ENCODE data around the gene SEPTIN1.
A peak's percentile ranks its signal among the peaks of the same experiment; 100 is the strongest.
"Not testable (repeated sequence)": the region's sequence is repeated elsewhere in the genome, so short reads cannot be mapped to it uniquely, and the experiment has no call there.

The SEPTIN1 gene

GRCh38 chr16:30356401-30357084 lies 25.8 kb downstream of the SEPTIN1 start:
- DNase-seq: no peak

DNA sequence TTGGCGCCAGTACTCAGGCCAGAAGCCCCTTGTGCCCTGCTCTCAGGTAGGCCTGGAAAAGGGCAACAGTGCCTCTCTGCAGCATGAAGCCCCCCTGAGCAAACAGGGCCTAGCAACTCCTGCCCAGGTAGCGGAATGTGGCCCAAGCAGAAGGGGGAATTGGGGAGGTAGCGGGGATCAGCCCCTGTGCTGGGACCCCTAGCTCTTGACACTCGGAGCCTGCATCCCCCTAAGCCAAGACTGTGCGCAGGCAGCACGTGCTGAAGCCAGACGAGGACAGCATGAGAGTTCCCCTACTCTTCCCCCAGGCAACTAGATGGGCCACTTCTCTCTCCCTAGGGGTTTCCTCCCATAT lies 26.4 kb downstream of the SEPTIN1 start:
- DNase-seq: no peak

GRCh38 chr16:30355144-30355953 lies 27.0 kb downstream of the SEPTIN1 start, which contains the start of gene CD2BP2:
TSS of gene CD2BP2 (minus strand) at chr16:30355308. CDS start at chr16:30354681, 627 bp downstream.
- DNase-seq: peak; percentile 38

- DNase-seq: no peak
Measured at GRCh38 chr16:30354423-30355143, 27.8 kb downstream of the SEPTIN1 start.

DNA sequence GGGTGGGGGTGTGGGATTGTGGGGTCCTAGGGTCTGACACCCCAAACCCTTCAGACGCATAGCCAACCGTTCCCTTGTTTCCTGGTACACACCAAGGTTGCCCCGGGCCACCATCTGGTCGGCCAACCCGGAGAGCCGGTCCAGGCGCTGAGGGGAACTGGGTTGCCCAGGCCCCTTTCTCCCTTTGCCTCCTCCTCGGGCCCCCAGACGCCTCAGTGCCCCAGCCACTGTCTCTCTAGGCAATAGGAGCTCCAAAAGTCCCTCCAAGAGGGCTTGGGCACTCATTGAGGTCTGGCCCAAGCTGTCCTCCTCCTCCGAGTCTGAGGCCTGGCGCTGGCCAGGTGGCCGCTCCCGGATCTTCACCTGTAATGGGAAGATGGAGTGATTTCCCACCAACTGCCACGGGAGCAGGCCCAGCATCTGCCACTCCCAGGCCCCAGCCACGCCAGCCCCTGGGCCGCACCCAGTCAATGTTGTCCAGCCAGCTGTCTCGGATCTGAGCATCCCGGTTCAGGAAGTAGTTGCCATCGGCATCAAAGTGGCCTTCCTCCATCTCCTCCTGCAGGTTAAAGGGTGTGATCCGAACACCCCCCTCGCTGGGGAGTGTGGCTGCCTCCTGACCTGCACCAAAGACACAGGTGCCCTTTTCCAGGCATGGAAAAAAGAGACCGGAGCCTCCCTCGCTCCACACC lies 28.8 kb downstream of the SEPTIN1 start:
- no peak for DNase-seq

DNA sequence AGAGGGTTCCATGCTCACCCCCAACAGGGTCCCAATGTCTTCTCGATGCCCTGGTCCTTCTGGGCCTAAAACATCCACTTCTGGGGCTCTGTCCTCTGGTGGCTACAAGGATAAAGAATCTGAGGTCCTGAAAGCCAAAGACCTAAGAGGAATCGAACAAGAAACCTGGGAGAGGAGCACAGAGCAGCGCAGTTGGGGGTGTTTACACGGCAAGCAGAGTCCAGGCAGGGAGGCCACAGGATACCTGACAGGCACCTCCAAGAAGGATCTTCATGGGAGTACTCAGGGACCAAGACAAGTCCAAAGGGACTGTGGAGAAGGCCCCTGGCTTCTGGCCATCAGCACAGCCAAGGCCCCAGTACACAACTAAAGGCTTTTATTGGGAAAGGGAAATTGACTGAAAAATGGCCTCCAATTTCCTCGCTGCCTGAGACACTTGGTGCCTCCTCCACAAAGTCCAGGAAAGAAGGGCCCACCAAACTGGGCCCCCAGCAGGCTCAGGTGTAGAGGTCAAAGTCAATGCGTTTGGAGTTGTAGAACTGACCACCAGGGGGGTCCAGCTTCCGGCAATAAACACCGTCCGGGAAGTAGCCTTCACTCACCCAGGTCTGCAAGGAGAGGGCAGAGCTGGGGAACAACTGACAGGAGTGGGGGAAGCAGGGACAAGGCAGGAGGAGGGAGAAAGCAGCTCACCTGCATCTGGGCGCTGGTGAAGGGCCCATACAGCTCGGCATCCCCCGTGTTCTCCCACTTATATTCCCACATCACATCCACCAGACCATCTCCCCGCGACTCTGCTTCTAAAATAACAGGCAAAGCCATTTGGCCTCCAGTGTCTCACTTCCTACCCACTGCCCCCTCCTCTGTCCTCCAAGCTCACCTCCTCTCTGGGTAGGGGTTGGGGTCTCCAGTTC lies 29.6 kb downstream of the SEPTIN1 start:
- DNase-seq: no peak

- no peak for DNase-seq
Measured at GRCh38 chr16:30351586-30352419, 30.6 kb downstream of the SEPTIN1 start.

- no peak for DNase-seq
Measured at GRCh38 chr16:30351001-30351441, 31.3 kb downstream of the SEPTIN1 start.

GRCh38 chr16:30350134-30350871 lies 32.1 kb downstream of the SEPTIN1 start:
- no peak for DNase-seq

GRCh38 chr16:30349675-30350074 lies 32.7 kb downstream of the SEPTIN1 start:
- DNase-seq: no peak

- no peak for DNase-seq
Measured at GRCh38 chr16:30348929-30349328, 33.4 kb downstream of the SEPTIN1 start.

DNA sequence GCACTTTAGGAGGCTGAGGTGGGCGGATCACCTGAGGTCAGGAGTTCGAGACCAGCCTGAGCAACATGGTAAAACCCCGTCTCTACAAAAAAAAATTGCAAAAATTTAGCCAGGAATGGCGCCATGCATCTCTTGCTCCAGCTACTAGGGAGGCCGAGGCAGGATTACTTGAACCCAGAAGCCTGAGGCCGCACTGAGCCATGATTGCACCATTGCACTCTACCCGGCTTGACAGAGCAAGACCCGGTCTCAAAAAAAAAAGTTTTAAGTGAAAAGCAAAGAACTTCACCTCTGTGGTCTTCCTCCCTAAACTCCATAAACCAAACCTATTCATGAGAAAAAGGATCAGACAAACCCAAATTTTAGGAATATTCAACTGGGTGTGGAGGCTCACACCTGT lies 34.2 kb downstream of the SEPTIN1 start:
- no peak for DNase-seq

DNA sequence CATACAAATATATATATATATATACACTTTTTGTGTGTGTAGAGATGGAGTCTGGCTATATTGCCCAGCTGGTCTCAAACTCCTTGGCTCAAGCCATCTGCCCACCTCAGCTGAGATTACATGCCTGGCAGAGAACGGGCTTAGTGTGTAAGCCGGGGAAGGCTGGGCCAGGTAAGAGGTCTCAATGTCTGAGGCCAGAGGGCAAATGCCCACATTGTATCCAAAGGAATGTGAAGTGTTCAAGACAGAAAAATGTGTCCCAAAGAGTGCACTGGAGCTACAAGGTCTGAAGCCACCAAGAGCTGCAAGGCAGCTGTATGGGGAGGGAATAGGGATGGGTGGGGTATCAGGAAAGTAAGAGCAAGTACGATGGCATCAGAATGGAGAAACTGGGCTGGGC lies 36.1 kb downstream of the SEPTIN1 start:
- no peak for DNase-seq

DNA sequence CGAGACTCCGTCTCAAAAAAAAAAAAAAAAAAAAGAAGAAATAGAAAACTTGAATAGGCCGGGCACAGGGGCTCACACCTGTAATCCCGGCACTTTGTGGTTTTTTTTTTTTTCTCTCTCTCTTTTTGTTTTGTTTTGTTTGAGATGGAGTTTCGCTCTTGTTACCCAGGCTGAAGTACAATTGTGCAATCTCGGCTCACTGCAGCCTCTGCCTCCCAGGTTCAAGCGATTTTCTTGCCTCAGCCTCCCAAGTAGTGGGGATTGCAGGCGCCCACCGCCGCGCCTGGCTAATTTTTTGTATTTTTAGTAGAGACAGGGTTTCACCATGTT lies 38.9 kb downstream of the SEPTIN1 start:
- not testable (repeated sequence) for DNase-seq

DNA sequence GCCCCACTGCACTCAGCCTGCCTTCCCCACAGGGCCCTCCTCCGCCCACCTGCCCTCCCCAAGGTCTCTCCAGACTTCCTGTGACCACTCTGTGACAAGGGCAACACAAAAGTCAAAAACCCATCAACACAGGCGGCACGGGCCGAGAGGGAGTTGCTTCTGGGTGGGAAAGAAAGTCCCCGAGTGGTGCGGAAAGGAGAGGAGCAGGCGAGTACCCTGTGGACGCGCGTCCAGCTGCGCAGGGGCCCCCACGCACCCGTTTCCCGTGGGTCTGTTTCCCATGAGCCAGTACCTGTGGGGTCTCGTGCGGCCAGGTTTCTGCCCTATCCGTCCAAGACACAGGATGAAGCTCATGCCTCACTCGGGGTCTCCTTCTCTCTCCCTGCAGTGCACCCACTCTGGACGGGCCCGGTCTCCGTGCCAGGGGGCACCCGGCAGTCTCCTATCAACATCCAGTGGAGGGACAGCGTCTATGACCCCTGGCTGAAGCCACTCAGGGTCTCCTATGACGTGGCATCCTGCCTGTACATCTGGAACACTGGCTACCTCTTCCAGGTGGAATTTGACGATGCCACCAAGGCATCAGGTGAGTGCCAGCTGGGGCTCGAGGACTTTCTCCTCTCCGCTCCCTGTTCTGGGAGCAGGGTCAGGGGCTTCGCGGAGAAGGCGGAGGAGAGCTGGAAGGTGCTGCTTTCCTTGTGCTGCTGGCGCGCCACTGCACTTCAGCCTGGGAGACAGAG lies 39.4 kb downstream of the SEPTIN1 start:
- no peak for DNase-seq

GRCh38 chr16:30341971-30342370 lies 40.4 kb downstream of the SEPTIN1 start:
- DNase-seq: not testable (repeated sequence)

DNA sequence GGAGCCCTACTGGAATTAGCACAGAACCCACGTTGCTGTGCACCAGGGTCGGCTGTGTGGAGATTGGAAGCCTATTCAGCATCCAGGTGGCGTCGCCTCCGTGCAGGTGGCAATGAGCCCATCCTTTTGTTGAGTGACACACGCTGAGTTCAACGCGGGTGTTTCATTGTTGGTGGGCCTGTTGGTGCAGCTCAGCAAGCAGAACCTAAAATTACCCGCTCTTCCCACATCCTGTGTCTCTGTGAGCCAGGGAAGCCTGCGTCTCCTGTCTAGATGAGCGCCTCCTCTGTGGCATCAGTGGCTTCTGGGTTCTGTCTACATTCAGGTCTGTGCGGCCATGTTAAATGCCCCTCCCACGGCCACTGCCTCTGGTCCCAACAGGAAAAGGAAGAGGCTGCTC lies 41.7 kb downstream of the SEPTIN1 start:
- no peak for DNase-seq

DNA sequence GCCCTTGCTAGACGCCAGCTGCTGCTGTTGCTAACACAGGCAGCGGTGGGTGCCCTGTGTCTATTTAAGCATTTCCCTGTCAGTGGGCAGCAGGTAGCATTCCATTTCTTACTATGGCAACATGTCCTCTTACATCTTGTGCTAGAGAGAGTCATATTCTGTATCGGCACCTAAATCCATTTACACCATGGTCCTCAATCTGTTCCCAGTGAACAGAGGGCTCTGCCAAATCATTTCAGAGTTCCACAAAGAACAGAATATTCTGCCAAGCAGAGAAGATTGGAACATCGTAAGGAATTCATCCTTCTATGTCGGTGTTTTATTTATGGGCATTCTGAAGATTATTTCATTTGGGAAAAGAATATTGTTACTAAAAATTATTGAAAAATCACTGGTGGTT lies 43.6 kb downstream of the SEPTIN1 start:
- DNase-seq: not testable (repeated sequence)

- not testable (repeated sequence) for DNase-seq
Measured at GRCh38 chr16:30337964-30338357, 44.4 kb downstream of the SEPTIN1 start.
